ENCODE results near the gene MAGI1.

Gene MAGI1

GRCh38 chr3:65828706-65829105 lies 210.0 kb downstream of the MAGI1 start:
- DNase-seq: no peak

DNA sequence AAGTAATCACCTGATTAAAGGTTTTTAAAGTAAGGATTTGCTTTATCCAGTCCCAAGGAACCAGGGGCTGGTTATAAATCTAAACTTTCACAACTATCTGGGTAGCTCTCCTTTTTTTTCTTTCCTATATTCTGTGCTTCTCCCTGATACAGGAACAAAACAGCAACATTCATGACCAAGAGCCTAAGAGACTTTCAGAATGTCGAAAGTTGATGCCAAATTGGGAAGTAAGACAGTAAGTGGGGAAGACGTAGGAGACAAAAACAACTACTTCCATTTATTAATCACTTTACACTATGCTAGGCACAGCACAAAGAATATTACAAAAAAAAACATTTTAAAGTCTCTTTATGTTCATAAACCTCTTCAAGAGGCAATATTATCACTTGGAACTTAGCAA lies 211.6 kb downstream of the MAGI1 start:
- no peak for DNase-seq

- no peak for DNase-seq
These were observed 214.6 kb downstream of the MAGI1 start for GRCh38 chr3:65824166-65824565.

DNA sequence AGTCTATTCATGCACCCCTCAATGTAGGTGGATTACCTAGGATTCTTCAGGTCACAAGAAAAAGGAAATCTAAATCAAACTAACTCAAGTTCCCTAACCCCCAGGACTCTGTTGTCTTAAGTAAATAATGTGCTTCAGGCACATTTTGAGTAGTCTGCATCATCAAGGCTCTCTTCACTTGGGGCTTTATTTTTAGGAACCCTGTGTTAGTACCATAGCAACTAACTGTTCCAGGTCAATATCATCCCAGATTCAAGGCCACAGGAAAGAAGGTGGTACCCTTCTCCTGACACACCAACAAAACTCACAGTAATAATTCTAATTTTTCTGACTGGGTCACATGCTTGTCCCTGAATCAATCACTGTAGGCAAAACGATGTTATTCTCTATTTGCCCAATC lies 218.1 kb downstream of the MAGI1 start:
- DNase-seq: no peak

DNA sequence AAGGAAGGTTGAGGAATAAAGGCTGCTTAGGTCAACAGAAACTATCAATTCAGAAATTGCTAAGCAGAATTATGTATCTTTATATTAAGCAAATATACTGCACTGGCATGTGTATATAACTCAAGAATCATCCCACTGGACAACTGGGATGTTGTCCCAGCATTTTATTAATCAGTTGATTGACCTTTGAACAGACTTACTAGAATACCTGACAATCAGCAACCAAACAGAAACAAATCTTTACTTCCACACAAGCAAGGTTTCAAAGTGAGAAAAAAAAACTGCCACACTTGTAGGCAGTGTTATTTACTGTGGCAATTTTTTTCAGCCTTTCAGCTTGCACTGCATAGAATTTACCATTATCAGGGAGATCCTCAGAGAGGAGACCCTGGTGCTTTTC lies 218.8 kb downstream of the MAGI1 start:
- no peak for DNase-seq

DNA sequence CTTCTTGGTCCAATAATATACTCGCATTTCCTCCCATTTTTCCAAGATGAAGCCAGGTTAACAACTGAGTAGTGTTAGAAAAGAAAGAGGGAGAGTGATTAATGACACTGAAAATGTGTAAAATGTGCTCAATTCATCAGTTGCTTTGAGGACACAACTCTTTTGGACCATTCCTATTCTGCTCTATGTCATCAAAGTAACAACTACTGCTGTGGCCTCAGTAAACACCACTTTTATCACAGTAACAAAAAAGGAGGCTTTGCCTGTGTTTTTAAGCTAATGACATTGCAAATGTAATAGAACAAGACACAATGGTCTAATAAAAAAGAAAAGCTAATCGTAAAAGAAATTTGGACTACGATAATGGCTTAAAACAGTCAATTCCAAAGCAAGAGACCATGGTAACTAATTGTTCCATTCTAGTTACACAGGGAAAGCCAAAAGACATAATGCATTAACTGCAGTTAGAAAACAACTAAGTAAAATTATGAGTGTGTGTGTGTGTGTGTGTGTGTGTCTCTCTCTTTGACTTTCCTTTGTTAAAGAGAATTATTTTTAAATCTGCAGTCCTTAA lies 221.1 kb downstream of the MAGI1 start:
- DNase-seq: no peak

- no peak for DNase-seq
These were observed 222.5 kb downstream of the MAGI1 start for GRCh38 chr3:65816208-65816607.

DNA sequence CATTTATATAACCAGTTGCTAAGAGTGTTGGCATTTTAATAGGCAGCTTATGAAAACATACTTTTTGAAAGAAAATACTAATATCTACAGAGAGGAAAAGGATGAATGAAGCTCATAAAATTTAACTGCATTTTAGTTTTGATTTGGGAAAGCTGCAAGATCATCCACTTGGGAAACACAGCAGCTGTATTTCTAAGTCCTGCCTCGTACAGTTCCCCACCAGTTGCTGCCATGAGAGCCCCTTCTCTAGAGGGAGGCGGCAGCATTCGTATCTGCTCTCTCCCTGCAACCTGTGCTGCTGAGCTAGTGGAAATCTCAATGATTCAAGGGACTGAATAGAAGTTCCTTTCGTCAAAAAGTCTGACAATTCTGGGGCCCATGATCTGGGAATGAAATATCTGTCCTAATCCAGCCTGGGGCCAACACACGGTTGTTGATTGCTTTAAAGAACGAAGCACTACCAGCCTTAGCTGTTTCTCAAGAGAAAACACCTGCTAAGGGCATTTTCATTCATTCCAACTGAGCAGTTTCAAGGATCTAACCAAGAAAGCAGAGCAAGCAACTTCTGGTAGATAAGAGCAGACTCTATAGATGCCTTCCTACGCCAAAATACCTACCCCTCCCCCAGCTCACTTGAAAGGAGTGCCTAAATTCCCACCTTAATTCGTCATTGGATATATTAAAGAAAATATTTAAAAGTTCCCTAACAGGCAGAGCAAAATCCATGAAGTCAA lies 223.7 kb downstream of the MAGI1 start:
- no peak for DNase-seq

- DNase-seq: no peak
These were observed 226.8 kb downstream of the MAGI1 start for GRCh38 chr3:65811892-65812291.

- DNase-seq: no peak
These were observed 227.5 kb downstream of the MAGI1 start for GRCh38 chr3:65811086-65811761.

- DNase-seq: no peak
These were observed 228.4 kb downstream of the MAGI1 start for GRCh38 chr3:65810302-65810701.

DNA sequence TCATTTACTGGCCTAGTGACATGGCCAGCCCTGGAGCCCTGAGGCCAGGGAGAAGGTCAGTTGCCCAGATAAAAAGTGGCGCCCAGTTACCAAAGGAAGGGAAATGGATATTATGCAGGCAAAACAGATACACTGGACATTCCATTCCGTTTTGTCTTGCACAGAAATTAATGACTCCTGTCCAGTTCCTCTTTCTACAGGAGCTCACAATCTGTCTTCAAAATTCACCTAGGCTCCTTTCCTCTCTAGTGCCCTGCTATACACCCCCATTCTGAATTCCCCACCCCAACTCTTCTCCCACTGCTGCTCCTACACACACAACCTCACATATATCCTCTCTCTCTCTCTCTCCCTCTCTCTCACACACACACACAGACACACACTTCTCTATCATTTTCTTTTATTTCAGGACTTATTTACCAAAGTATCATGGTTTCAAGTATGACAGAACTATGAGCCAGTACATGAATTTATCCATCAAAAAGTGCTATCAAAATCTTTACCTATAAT lies 229.0 kb downstream of the MAGI1 start:
- DNase-seq: no peak

DNA sequence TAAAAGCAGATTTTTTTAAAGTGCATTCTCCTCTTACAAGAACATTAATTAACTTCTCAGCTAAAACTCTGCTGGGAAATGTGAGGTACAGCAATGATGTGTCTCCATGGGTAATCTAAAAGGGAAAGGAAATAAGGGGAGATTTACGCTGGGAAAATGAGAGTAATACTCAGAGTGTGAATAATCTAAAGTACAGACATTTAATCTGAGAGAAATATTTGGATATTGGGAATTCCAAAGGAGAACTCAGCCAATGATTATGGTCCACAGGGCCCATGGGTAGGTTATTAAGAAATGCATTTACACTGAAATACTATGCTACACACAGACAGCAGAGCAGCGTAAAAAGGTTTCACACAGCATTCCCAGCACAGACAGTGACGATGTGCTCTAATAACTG lies 229.9 kb downstream of the MAGI1 start:
- no peak for DNase-seq

GRCh38 chr3:65808407-65808806 lies 230.3 kb downstream of the MAGI1 start:
- DNase-seq: no peak

- no peak for DNase-seq
These were observed 231.5 kb downstream of the MAGI1 start for GRCh38 chr3:65807225-65807624.

- no peak for DNase-seq
These were observed 232.1 kb downstream of the MAGI1 start for GRCh38 chr3:65806600-65806999.

GRCh38 chr3:65796676-65797075 lies 242.0 kb downstream of the MAGI1 start:
- no peak for DNase-seq

DNA sequence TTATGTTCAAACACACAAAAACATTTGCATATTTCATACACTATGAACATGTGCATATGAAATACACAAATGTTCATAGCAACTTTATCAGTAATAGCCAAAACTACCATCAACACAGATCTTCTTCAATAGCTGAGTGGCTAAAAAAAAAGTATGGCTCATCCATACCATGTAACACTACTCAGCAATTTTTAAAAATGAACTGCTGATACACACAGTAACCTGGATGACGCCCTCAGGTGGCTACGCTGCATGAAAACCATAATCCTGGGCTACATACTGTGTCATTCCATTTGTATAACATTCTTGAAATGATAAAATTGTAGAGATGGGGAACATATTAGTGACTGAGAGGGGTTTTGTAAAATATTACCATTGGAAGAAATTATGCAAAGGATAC lies 243.6 kb downstream of the MAGI1 start:
- no peak for DNase-seq

DNA sequence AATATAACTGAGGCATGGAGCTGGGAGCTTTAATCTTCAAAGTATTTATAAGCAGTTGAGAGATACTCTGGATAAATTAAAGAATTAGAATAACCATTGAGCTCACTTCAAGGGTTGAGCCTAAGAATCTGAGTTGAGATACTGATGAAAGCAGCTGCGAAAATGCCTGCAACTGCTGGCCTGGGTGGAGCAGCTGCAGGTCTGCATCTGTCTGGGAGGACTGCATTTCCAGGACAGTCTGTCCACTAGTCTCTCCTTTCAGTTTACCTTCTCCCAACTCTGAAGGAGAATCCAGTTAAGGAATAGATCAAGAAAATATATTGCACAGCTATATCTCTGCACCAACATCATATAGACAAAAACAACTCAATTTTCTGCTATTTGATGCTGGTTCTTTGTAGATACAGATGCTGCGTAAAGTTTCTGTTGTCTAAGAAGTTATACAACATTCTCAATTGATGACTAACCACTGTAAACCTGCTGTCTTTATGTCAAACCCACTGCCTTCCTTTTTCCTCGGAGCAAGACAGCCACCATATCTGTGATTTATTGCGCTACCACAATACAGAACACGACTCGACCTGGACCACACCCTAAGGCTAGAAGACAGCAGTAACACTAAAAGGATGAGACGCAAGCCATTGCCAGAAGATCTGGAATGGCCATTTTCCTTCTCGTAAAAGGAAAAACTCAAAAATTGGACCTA lies 245.1 kb downstream of the MAGI1 start:
- DNase-seq: no peak

GRCh38 chr3:65788461-65788860 lies 250.3 kb downstream of the MAGI1 start:
- DNase-seq: no peak

DNA sequence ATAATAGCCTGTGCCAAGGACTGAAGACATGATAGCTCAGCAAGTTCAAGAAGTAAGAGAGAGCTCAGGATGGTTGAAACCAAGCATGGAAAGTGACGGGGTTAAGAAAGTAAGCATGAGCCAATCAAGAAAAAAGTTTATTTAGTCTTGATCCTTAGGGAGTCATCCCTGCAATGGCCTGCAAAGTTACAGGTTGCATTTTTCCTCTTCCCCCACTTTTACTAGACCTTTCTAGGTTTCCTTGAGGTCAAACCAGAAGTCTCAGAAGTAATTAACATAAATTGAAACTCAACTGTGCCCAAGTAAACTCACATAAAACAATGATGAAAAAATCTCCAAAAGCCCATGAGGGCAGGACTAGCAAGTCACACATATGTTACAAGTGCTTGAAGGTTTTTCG lies 250.9 kb downstream of the MAGI1 start:
- no peak for DNase-seq

DNA sequence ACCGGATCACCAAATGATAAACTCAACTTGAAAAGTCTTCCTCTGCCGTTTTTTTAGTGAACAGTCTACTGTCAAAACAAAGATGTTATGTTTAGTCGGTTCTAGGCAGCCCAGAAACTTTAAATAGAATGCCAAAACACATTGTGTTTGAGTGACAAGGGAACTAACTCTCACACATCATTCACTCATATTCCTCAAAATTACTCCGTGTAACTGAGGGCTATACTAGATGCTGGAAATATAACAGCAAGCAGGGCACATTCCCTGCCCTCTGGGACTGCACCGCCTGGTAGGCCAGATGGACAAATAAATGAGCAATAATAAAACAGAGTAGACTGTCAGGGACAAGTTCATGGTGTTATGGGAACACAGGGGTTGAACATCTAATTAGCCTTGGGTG lies 251.4 kb downstream of the MAGI1 start:
- no peak for DNase-seq

DNA sequence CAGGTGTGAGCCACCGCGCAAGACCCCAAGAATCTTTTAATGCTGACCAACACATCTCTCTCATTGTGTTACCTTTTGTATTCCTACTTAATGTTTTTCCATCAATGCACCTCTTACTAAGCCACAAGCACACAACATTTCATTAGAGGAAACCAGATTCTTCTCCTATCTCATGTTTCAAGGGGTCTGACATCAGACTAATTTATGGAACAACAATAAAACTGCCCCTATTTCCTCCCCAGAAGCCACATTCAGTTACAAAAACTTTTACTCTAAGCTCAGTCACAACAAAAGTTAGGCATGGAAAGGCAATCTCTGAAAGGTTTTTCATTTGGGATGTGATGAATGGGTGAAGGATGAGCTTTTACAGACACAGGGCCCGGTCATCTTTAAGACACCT lies 251.8 kb downstream of the MAGI1 start:
- DNase-seq: no peak

Data from stimulated activated CD4-positive, alpha-beta T cell treated with anti-CD3 and anti-CD28 coated beads, Interleukin-4, amount 100 ng/mL, for 4 hours (primary cell).